Tibial nerve (tissue), 4 donors: ENCODE measurements around the gene GTF2E1. TPM values are rescaled to one million over a fixed set of nuclear protein-coding genes. Genes with fewer than 3 reads are reported as not detected.
"Not testable (repeated sequence)": the region's sequence is repeated elsewhere in the genome, so short reads cannot be mapped to it uniquely, and the experiment has no call there.

Experiments used
- DNase-seq, 2 donors: peaks; one replicate each; pipeline ENCODE4 v3.0.0-alpha.2; 2019; ENCODE audit warnings: low spot score in 2 of 2
- H3K27ac ChIP-seq, 4 donors: fragments of 200-600 bp; sonication (generic) in 3 of 4; one replicate each; pipeline ENCODE4 v1.5.1; 2017 to 2019; ENCODE audit warnings: mild to moderate bottlenecking in 1 of 4
- H3K27me3 ChIP-seq, 2 donors: fragments of 200-600 bp; sonication (generic) in 1 of 2; one replicate each; pipeline versions ENCODE4 v1.5.1 to v1.6.0; 2017 to 2019
- H3K36me3 ChIP-seq, 3 donors: fragments of 200-600 bp; sonication (generic); one replicate each; pipeline ENCODE4 v1.5.1; 2018 to 2019
- H3K4me1 ChIP-seq, 4 donors: fragments of 200-600 bp; sonication (generic) in 3 of 4; one replicate each; pipeline ENCODE4 v1.5.1; 2017 to 2019
- H3K4me3 ChIP-seq, 4 donors: fragments of 200-600 bp; sonication (generic) in 3 of 4; one replicate each; pipeline ENCODE4 v1.5.1; 2017 to 2019; ENCODE audit warnings: mild to moderate bottlenecking in 1 of 4, moderate library complexity in 1 of 4
- H3K9me3 ChIP-seq, 4 donors: fragments of 200-600 bp; sonication (generic) in 3 of 4; one replicate each; pipeline ENCODE4 v1.5.1; 2017 to 2019
- CTCF ChIP-seq, 5 experiments: fragments of 200-600 bp in 3 of 5; fragments of 450-650 bp in 2 of 5; sonication (generic) in 3 of 5; IDR thresholded peaks; one replicate each; pipeline ENCODE4 v1.5.1; 2016 to 2019; ENCODE audit warnings: antibody characterized with exemption in 5 of 5, mild to moderate bottlenecking in 3 of 5, moderate library complexity in 2 of 5
- EP300 ChIP-seq, 2 donors: sonication (generic); formaldehyde crosslinking; IDR thresholded peaks; one replicate each; pipeline ENCODE4 v1.6.1; 2017; ENCODE audit warnings: antibody characterized with exemption in 2 of 2, mild to moderate bottlenecking in 1 of 2
- POLR2A ChIP-seq, 2 donors: fragments of 450-650 bp; IDR thresholded peaks; one replicate each; pipeline ENCODE4 v1.6.1; 2017; ENCODE audit warnings: antibody characterized with exemption in 2 of 2, mild to moderate bottlenecking in 2 of 2, moderate library complexity in 2 of 2
- WGBS, 2 donors: methylation state at CpG; one replicate each; pipeline ENCODE4 v1.1.5; 2018; 5-methylcytosine and 5-hydroxymethylcytosine counted together
- total RNA-seq, 4 donors: library from RNA; depleted of rRNA; stranded (reverse); fragments of >200 nt; gene quantifications; one replicate each; pipeline ENCODE4 v1.1.0, GENCODE V29; 2016

GTF2E1 gene
- total RNA-seq, 4 donors from 2014 or later, result 7.6 to 12.2 (median 10.4) TPM

- no peak for TF ChIP-seq EP300 (IDR thresholded peaks at IDR 0.05)
- TF ChIP-seq CTCF (IDR thresholded peaks at IDR 0.05), result no peak
- no peak for TF ChIP-seq POLR2A (IDR thresholded peaks at IDR 0.05)
- no peak overlapping the region for H3K4me3 ChIP-seq
- no peaks in the 10 kb centered on the region for H3K4me1 ChIP-seq
- no peak for DNase-seq
- peaks cover 0 to 9% (median 4%) of the 10 kb centered on the region in 4 donors for H3K9me3 ChIP-seq
- H3K27ac ChIP-seq, result no peak overlapping the region
- H3K27me3 ChIP-seq, result no peaks in the 10 kb centered on the region
- H3K36me3 ChIP-seq, result peaks cover 0 to 71% (median 0%) of the 10 kb centered on the region in 3 donors
These were observed 35.6 kb upstream of the GTF2E1 start for GRCh38 chr3:120706950-120707349.

GRCh38 chr3:120708408-120708807 is 34.1 kb upstream of the GTF2E1 start:
- Histone ChIP-seq H3K36me3 (peaks cover 0 to 57% (median 0%) of the 10 kb centered on the region in 3 donors), H3K27me3 (no peaks in the 10 kb centered on the region), H3K9me3 (peaks cover 0 to 4% (median under 1%) of the 10 kb centered on the region in 4 donors), H3K4me1 (no peaks in the 10 kb centered on the region), H3K4me3 (no peak overlapping the region), H3K27ac (no peak overlapping the region)
- TF ChIP-seq EP300 (IDR thresholded peaks at IDR 0.05) (no peak), CTCF (IDR thresholded peaks at IDR 0.05) (no peak), POLR2A (IDR thresholded peaks at IDR 0.05) (no peak)
- DNase-seq, result no peak

GRCh38 chr3:120710369-120710768 is 32.2 kb upstream of the GTF2E1 start:
- Histone ChIP-seq H3K4me3 (no peak overlapping the region), H3K9me3 (no peaks in the 10 kb centered on the region), H3K27ac (no peak overlapping the region), H3K27me3 (no peaks in the 10 kb centered on the region), H3K4me1 (no peaks in the 10 kb centered on the region), H3K36me3 (peaks cover 0 to 37% (median 0%) of the 10 kb centered on the region in 3 donors)
- no peak for TF ChIP-seq POLR2A (IDR thresholded peaks at IDR 0.05)
- TF ChIP-seq EP300 (IDR thresholded peaks at IDR 0.05), result no peak
- no peak for TF ChIP-seq CTCF (IDR thresholded peaks at IDR 0.05)
- no peak for DNase-seq
- WGBS, 2 donors, result 84 to 93% methylated on average over 1 of the region's 1 CpG

- no peak for TF ChIP-seq CTCF (IDR thresholded peaks at IDR 0.05)
- no peak for TF ChIP-seq POLR2A (IDR thresholded peaks at IDR 0.05)
- TF ChIP-seq EP300 (IDR thresholded peaks at IDR 0.05), result no peak
- H3K27ac ChIP-seq, result no peak overlapping the region
- no peak overlapping the region for H3K4me3 ChIP-seq
These were observed 29.3 kb upstream of the GTF2E1 start for GRCh38 chr3:120713262-120713661.

GRCh38 chr3:120719167-120719834 is 23.2 kb upstream of the GTF2E1 start:
- not testable (repeated sequence) for H3K36me3 ChIP-seq, DNase-seq, H3K27ac ChIP-seq, H3K4me1 ChIP-seq, H3K27me3 ChIP-seq, H3K9me3 ChIP-seq
- peak overlapping the region in 1 of 4 donors; percentile 25 for H3K4me3 ChIP-seq
- 64 to 72% methylated on average over 20 of the region's 20 CpGs for WGBS, 2 donors

More at GRCh38 chr3:120713262-120713661, 29.3 kb upstream of the GTF2E1 start:
- Histone ChIP-seq H3K9me3 (no peaks in the 10 kb centered on the region), H3K4me1 (no peaks in the 10 kb centered on the region), H3K27me3 (no peaks in the 10 kb centered on the region), H3K36me3 (peaks cover 0 to 12% (median 0%) of the 10 kb centered on the region in 3 donors)
- no peak for DNase-seq
